Measurements from ENCODE around the gene DNAAF8. TPM values are rescaled to one million over a fixed set of nuclear protein-coding genes. Genes with fewer than 3 reads are reported as not detected.

The DNAAF8 gene
- total and polyA plus RNA-seq, 10 donors, result 0.17 to 1.2 (median 0.57) TPM; not detected in 3

GRCh38 chr16:4765511-4766474, 31.5 kb downstream of the DNAAF8 start:
- no peak for DNase-seq
- H3K4me1 ChIP-seq, result peaks cover 24 to 75% (median 60%) of the 10 kb centered on the region in 6 donors
- H3K4me3 ChIP-seq, result peak overlapping the region; percentile 85 to 99 (median 95)
- no peak for TF ChIP-seq POLR2A (IDR thresholded peaks at IDR 0.05)
- no peak for TF ChIP-seq CTCF (IDR thresholded peaks at IDR 0.05 in 8 of 11, conservative IDR thresholded peaks at IDR 0.05 in 3 of 11)
- TF ChIP-seq POLR2AphosphoS5 (IDR thresholded peaks at IDR 0.05), result peak; percentile 32 to 62 (median 56)
- peak overlapping the region; percentile 60 to 95 (median 88) for H3K27ac ChIP-seq
- intact Hi-C loops (cut with DNase I; ENCODE audit: low total_unique reads), result loop anchor here (5.0 kb wide), 1 partner anchor 37 kb away; the partner anchor contains the start of gene ROGDI
- no peaks in the 10 kb centered on the region for H3K27me3 ChIP-seq (replicated peaks in 1 of 7)
- WGBS, 5 donors, result 62 to 73% (median 66%) methylated on average over 24 to 26 of the region's 26 CpGs
- peaks cover 0 to 47% (median 29%) of the 10 kb centered on the region in 6 donors for H3K36me3 ChIP-seq
- no peaks in the 10 kb centered on the region for H3K9me3 ChIP-seq

- WGBS, 5 donors, result 2 to 4% (median 2%) methylated on average over 26 to 72 of the region's 72 CpGs
Observed at GRCh38 chr16:4766875-4767628, 32.7 kb downstream of the DNAAF8 start, which contains the start of gene ZNF500. Gene ZNF500 (minus strand): TSS chr16:4767162. CDS start chr16:4765978, 1,184 bp downstream.

GRCh38 chr16:4767872-4768548, 33.7 kb downstream of the DNAAF8 start:
- TF ChIP-seq POLR2A (IDR thresholded peaks at IDR 0.05) (no peak), CTCF (IDR thresholded peaks at IDR 0.05 in 8 of 11, conservative IDR thresholded peaks at IDR 0.05 in 3 of 11) (no peak), POLR2AphosphoS5 (IDR thresholded peaks at IDR 0.05) (no peak)
- peaks cover 24 to 59% (median 49%) of the 10 kb centered on the region in 6 donors for H3K4me1 ChIP-seq
- no peak for DNase-seq
- H3K9me3 ChIP-seq, result no peaks in the 10 kb centered on the region
- H3K27me3 ChIP-seq (replicated peaks in 1 of 7), result no peaks in the 10 kb centered on the region
- H3K36me3 ChIP-seq, result peaks cover 0 to 25% (median 11%) of the 10 kb centered on the region in 6 donors
- H3K27ac ChIP-seq, result peak overlapping the region; percentile 53 to 95 (median 88)
- peak overlapping the region; percentile 36 to 99 (median 89) for H3K4me3 ChIP-seq
- intact Hi-C loops (cut with DNase I; ENCODE audit: low total_unique reads), result loop anchor here (5.0 kb wide), 1 partner anchor 34 kb away; the partner anchor contains the start of gene ROGDI
- WGBS, 5 donors, result 41 to 50% (median 47%) methylated on average over 17 of the region's 17 CpGs

More at GRCh38 chr16:4766875-4767628, 32.7 kb downstream of the DNAAF8 start, which contains the start of gene ZNF500:
- Histone ChIP-seq H3K9me3 (no peaks in the 10 kb centered on the region), H3K4me3 (peak within 1 kb of the TSS; percentile 85 to 99 (median 95)), H3K36me3 (peaks cover 0 to 34% (median 20%) of the 10 kb centered on the region in 6 donors), H3K4me1 (peaks cover 24 to 69% (median 57%) of the 10 kb centered on the region in 6 donors), H3K27me3 (replicated peaks in 1 of 7) (no peaks in the 10 kb centered on the region), H3K27ac (peak within 1 kb of the TSS; percentile 68 to 95 (median 88))
- intact Hi-C loops (cut with DNase I; ENCODE audit: low total_unique reads), result loop anchor here (5.0 kb wide), 1 partner anchor 35 kb away; the partner anchor contains the start of gene ROGDI
- peak; percentile 99 for DNase-seq
- TF ChIP-seq CTCF (IDR thresholded peaks at IDR 0.05 in 8 of 11, conservative IDR thresholded peaks at IDR 0.05 in 3 of 11) (peak in 3 of 11 experiments; percentile 14 to 28 (median 23)), POLR2A (IDR thresholded peaks at IDR 0.05) (no peak), POLR2AphosphoS5 (IDR thresholded peaks at IDR 0.05) (peak; percentile 87 to 93 (median 93))

All from spleen (tissue), 11 donors.